Adrenal gland (tissue), 5 donors: Measurements from ENCODE around the gene DLG2.

ENCODE experiments used
- CTCF ChIP-seq, 6 experiments: fragments of 450-650 bp in 4 of 6; fragments of 200-600 bp in 2 of 6; sonication (generic) in 1 of 6; IDR thresholded peaks; 1 replicate in 5 of 6; 2 replicates in 1 of 6; pipeline versions ENCODE4 v1.5.1 to v1.8.0; 2016 to 2021; ENCODE audit warnings: antibody characterized with exemption in 6 of 6, mild to moderate bottlenecking in 2 of 6, moderate library complexity in 1 of 6
- POLR2A ChIP-seq, 2 donors: fragments of 450-650 bp; IDR thresholded peaks; one replicate each; pipeline ENCODE4 v1.6.1; 2017; ENCODE audit warnings: antibody characterized with exemption in 2 of 2, mild to moderate bottlenecking in 2 of 2, moderate library complexity in 1 of 2
- donor health status: DM: no; HTN: no; CAD: no.

GRCh38 chr11:84902445-84902844 is 724.7 kb downstream of the DLG2 start:
- TF ChIP-seq CTCF (IDR thresholded peaks at IDR 0.05) = no peak
- no peak for TF ChIP-seq POLR2A (IDR thresholded peaks at IDR 0.05)
